SK-N-SH (cell line): ENCODE measurements around the gene LRRC66.

Experiments used
- GATA2 ChIP-seq: sonication (generic); formaldehyde crosslinking; IDR thresholded peaks from 2 replicates; pipeline ENCODE4 v1.5.0; 2020; ENCODE audit warnings: mild to moderate bottlenecking, missing genetic modification reagents
- JUND ChIP-seq: IDR thresholded peaks from 2 replicates; pipeline ENCODE4 v1.4.0; 2012
- RFX5 ChIP-seq: IDR thresholded peaks from 2 replicates; pipeline ENCODE4 v1.6.1; 2012; ENCODE audit warnings: mild to moderate bottlenecking, improper control_type of control experiment, low read length
- TF ChIP-seq, protein P1 (sequence below): fragments of 200-600 bp; sonication (generic); IDR thresholded peaks from 2 replicates; pipeline ENCODE4 v1.6.1; 2017; ENCODE audit warnings: antibody characterized with exemption, mild to moderate bottlenecking, moderate library complexity
- TF ChIP-seq, protein P2 (sequence below): IDR thresholded peaks from 2 replicates; pipeline ENCODE4 v1.6.1; 2012; ENCODE audit warnings: mild to moderate bottlenecking, low read depth, low read length, moderate library complexity

DNA sequence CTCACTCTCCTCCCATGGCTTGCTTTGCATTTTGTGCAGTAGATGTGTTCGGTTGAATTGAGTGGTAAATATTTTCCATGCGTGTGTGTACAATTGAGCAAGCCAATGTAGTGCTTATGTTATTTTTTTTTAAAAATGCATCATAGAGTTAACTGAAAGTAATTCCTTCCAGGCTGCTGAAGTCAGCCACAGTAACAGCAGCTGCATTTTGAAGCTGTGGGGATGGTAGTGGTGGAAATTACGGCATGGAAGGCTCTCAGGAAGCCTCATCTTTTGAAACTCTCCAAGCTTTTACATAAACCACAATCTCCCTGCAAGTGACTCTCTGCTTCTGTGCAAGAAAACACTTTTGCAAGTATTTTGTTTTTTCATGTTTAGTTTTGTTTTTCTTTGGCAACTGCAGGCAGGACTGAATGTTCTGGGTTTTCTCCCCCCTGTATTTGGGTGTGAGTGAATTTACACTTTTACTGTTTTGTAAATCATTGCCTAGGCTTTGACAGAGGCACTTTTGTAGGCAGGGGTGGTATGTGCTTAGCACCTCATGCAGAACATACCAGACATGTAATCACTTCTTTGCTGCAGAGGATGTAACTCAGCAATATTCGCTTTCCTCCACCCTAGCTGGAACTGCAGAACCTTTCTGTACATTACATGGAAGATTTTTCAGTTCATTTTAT, 56.2 kb downstream of the LRRC66 start:
- TF ChIP-seq, protein P1, sequence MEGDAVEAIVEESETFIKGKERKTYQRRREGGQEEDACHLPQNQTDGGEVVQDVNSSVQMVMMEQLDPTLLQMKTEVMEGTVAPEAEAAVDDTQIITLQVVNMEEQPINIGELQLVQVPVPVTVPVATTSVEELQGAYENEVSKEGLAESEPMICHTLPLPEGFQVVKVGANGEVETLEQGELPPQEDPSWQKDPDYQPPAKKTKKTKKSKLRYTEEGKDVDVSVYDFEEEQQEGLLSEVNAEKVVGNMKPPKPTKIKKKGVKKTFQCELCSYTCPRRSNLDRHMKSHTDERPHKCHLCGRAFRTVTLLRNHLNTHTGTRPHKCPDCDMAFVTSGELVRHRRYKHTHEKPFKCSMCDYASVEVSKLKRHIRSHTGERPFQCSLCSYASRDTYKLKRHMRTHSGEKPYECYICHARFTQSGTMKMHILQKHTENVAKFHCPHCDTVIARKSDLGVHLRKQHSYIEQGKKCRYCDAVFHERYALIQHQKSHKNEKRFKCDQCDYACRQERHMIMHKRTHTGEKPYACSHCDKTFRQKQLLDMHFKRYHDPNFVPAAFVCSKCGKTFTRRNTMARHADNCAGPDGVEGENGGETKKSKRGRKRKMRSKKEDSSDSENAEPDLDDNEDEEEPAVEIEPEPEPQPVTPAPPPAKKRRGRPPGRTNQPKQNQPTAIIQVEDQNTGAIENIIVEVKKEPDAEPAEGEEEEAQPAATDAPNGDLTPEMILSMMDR: no peak
- TF ChIP-seq RFX5: no peak
- no peak for TF ChIP-seq GATA2 (CRISPR knock-in tag)
- TF ChIP-seq JUND: no peak
- TF ChIP-seq, protein P2, sequence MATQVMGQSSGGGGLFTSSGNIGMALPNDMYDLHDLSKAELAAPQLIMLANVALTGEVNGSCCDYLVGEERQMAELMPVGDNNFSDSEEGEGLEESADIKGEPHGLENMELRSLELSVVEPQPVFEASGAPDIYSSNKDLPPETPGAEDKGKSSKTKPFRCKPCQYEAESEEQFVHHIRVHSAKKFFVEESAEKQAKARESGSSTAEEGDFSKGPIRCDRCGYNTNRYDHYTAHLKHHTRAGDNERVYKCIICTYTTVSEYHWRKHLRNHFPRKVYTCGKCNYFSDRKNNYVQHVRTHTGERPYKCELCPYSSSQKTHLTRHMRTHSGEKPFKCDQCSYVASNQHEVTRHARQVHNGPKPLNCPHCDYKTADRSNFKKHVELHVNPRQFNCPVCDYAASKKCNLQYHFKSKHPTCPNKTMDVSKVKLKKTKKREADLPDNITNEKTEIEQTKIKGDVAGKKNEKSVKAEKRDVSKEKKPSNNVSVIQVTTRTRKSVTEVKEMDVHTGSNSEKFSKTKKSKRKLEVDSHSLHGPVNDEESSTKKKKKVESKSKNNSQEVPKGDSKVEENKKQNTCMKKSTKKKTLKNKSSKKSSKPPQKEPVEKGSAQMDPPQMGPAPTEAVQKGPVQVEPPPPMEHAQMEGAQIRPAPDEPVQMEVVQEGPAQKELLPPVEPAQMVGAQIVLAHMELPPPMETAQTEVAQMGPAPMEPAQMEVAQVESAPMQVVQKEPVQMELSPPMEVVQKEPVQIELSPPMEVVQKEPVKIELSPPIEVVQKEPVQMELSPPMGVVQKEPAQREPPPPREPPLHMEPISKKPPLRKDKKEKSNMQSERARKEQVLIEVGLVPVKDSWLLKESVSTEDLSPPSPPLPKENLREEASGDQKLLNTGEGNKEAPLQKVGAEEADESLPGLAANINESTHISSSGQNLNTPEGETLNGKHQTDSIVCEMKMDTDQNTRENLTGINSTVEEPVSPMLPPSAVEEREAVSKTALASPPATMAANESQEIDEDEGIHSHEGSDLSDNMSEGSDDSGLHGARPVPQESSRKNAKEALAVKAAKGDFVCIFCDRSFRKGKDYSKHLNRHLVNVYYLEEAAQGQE: no peak
